CD4-positive, alpha-beta T cell (primary cell): ENCODE data around the gene JKAMP. TPM values are rescaled to one million over a fixed set of nuclear protein-coding genes. Genes with fewer than 3 reads are reported as not detected.

Experiments
- ATAC-seq: fragments of 200-7000 bp; cut with Tn5 transposase; one replicate; pipeline ENCODE4 v1.10.0; 2022; ENCODE audit warnings: mild to moderate bottlenecking; ENCODE audit not compliant: poor library complexity
- CTCF ChIA-PET: fragments of 350-600 bp; sonication (Branson Sonifier 250); formaldehyde crosslinking; loops from one replicate; lab custom pipeline; 2021; ENCODE audit warnings: antibody characterized with exemption, inconsistent platforms; lab: Charles Lee
- POLR2A ChIA-PET: fragments of 350-600 bp; sonication (Branson Sonifier 250); formaldehyde crosslinking; loops from one replicate; lab custom pipeline; 2021; ENCODE audit warnings: antibody characterized with exemption, inconsistent platforms; lab: Charles Lee
- DNase-seq, 14 experiments: peaks; one replicate each; pipeline ENCODE4 v3.0.0-alpha.2; 2013 to 2020; ENCODE audit warnings: mixed read lengths in 2 of 14
- H3K27ac ChIP-seq, 2 donors: one replicate each; pipeline versions ENCODE4 v1.5.1 to v1.7.0; 2013; ENCODE audit warnings: low read length in 2 of 2, low read depth in 1 of 2, mild to moderate bottlenecking in 1 of 2
- H3K27me3 ChIP-seq, 2 experiments: 1 replicate in 1 of 2; 2 replicates in 1 of 2; pipeline versions ENCODE4 v1.6.1 to v1.7.0; 2013; ENCODE audit warnings: low read length in 2 of 2, control low read depth in 1 of 2, mild to moderate bottlenecking in 1 of 2, moderate library complexity in 1 of 2; ENCODE audit not compliant: insufficient read depth in 2 of 2, control insufficient read depth in 1 of 2
- H3K36me3 ChIP-seq: one replicate; pipeline ENCODE4 v1.6.1; 2013; ENCODE audit warnings: low read length, control low read depth; ENCODE audit not compliant: insufficient read depth
- H3K4me1 ChIP-seq: one replicate; pipeline ENCODE4 v1.6.1; 2013; ENCODE audit warnings: low read length, control low read depth; ENCODE audit not compliant: insufficient read depth
- H3K4me3 ChIP-seq: one replicate; pipeline ENCODE4 v1.5.1; 2013; ENCODE audit warnings: mild to moderate bottlenecking, low read length, moderate library complexity
- H3K9me3 ChIP-seq, 2 experiments: 1 replicate in 1 of 2; 2 replicates in 1 of 2; pipeline versions ENCODE4 v1.6.1 to v1.7.0; 2013; ENCODE audit warnings: low read length in 2 of 2, mild to moderate bottlenecking in 2 of 2, control low read depth in 1 of 2, moderate library complexity in 1 of 2; ENCODE audit not compliant: control insufficient read depth in 1 of 2, insufficient read depth in 1 of 2
- H3K27ac Mint-ChIP-seq: one replicate; pipeline ENCODE4 v1.8.0; 2020; ENCODE audit warnings: mixed read lengths
- H3K27me3 Mint-ChIP-seq: one replicate; pipeline ENCODE4 v1.8.0; 2021; ENCODE audit warnings: mixed read lengths
- H3K36me3 Mint-ChIP-seq: one replicate; pipeline ENCODE4 v1.8.0; 2021; ENCODE audit warnings: low read depth, mixed read lengths
- H3K4me1 Mint-ChIP-seq: one replicate; pipeline ENCODE4 v1.8.0; 2021; ENCODE audit warnings: low read depth, mixed read lengths
- H3K4me3 Mint-ChIP-seq: one replicate; pipeline ENCODE4 v1.8.0; 2020; ENCODE audit warnings: mild to moderate bottlenecking, mixed read lengths
- H3K9me3 Mint-ChIP-seq: one replicate; pipeline ENCODE4 v1.8.0; 2020; ENCODE audit warnings: mixed read lengths
- CTCF ChIP-seq: fragments of 200-600 bp; IDR thresholded peaks from one replicate; pipeline ENCODE4 v1.8.0; 2022; ENCODE audit warnings: antibody characterized with exemption, mild to moderate bottlenecking
- intact Hi-C, 2 experiments: fragments of 100-400 bp; cut with DNase I in 1 of 2; cut with micrococcal nuclease in 1 of 2; formaldehyde crosslinking; loops; one replicate each; pipeline versions ENCODE4 v1.15.1 to v1.9.0; 2023 to 2025; cut with DNase I, micrococcal nuclease
- total RNA-seq, 174 experiments: library from RNA in 2 of 174; stranded (reverse) in 2 of 174; gene quantifications; one replicate each; pipeline ENCODE4 v1.2.3 and lab custom pipeline; 2021 to 2026

JKAMP gene
- total RNA-seq, 2 experiments from 2014 or later, result 9.4 to 9.8 TPM

GRCh38 chr14:59458486-59458885, 25.8 kb upstream of the JKAMP start:
- Mint-ChIP-seq H3K4me3 (no peak overlapping the region), H3K4me1 (no peaks in the 10 kb centered on the region), H3K9me3 (no peaks in the 10 kb centered on the region), H3K27ac (no peak overlapping the region), H3K27me3 (peaks cover 10% of the 10 kb centered on the region), H3K36me3 (peaks cover 15% of the 10 kb centered on the region)
- Histone ChIP-seq H3K27ac (no peak overlapping the region), H3K4me3 (no peak overlapping the region), H3K4me1 (peaks cover under 1% of the 10 kb centered on the region), H3K27me3 (no peaks in the 10 kb centered on the region), H3K9me3 (no peaks in the 10 kb centered on the region), H3K36me3 (no peaks in the 10 kb centered on the region)
- CTCF ChIA-PET, result no interaction called here
- DNase-seq, result no peak
- intact Hi-C loops, result loop anchor here in 1 of 2 experiments (5.0 kb wide), 1 partner anchor 34 kb away; no protein-coding TSS in a partner anchor
- POLR2A ChIA-PET, result no interaction called here
- TF ChIP-seq CTCF, result no peak
- no peak for ATAC-seq

- DNase-seq (no peak), ATAC-seq (no peak)
- intact Hi-C loops, result loop anchor here in 1 of 2 experiments (10.0 kb wide), 1 partner anchor 816 kb away; no protein-coding TSS in a partner anchor
- no peak overlapping the region for H3K4me3 Mint-ChIP-seq
- H3K36me3 Mint-ChIP-seq, result peaks cover 16% of the 10 kb centered on the region
- H3K36me3 ChIP-seq, result no peaks in the 10 kb centered on the region
- ChIA-PET POLR2A (no interaction called here), CTCF (no interaction called here)
- peaks cover 11% of the 10 kb centered on the region for H3K4me1 ChIP-seq
- no peaks in the 10 kb centered on the region for H3K9me3 ChIP-seq
- no peak for TF ChIP-seq CTCF
- H3K4me1 Mint-ChIP-seq, result peaks cover 1% of the 10 kb centered on the region
- H3K27me3 ChIP-seq, result no peaks in the 10 kb centered on the region
- no peak overlapping the region for H3K4me3 ChIP-seq
- peaks cover 10% of the 10 kb centered on the region for H3K27me3 Mint-ChIP-seq
- no peak overlapping the region for H3K27ac Mint-ChIP-seq
- H3K9me3 Mint-ChIP-seq, result no peaks in the 10 kb centered on the region
- no peak overlapping the region for H3K27ac ChIP-seq
Measured at GRCh38 chr14:59460378-59460777, 23.9 kb upstream of the JKAMP start.

GRCh38 chr14:59461891-59462290, 22.4 kb upstream of the JKAMP start:
- Histone ChIP-seq H3K4me1 (peaks cover 15% of the 10 kb centered on the region), H3K27me3 (no peaks in the 10 kb centered on the region), H3K4me3 (no peak overlapping the region), H3K36me3 (no peaks in the 10 kb centered on the region), H3K9me3 (no peaks in the 10 kb centered on the region), H3K27ac (no peak overlapping the region)
- H3K36me3 Mint-ChIP-seq, result peaks cover 11% of the 10 kb centered on the region
- peaks cover 10% of the 10 kb centered on the region for H3K27me3 Mint-ChIP-seq
- H3K4me3 Mint-ChIP-seq, result peak overlapping the region; percentile 56
- no peak for TF ChIP-seq CTCF
- intact Hi-C loops, result loop anchor here in 1 of 2 experiments (10.0 kb wide), 1 partner anchor 817 kb away; no protein-coding TSS in a partner anchor
- H3K27ac Mint-ChIP-seq, result no peak overlapping the region
- ChIA-PET POLR2A (no interaction called here), CTCF (no interaction called here)
- H3K4me1 Mint-ChIP-seq, result peaks cover 8% of the 10 kb centered on the region
- no peak for DNase-seq
- H3K9me3 Mint-ChIP-seq, result no peaks in the 10 kb centered on the region
- no peak for ATAC-seq
